ENCODE results near the gene SOX6. TPM values are rescaled to one million over a fixed set of nuclear protein-coding genes. Genes with fewer than 3 reads are reported as not detected.

Gene SOX6
- polyA plus RNA-seq, 1 donor (not counting 4 experiments of a cell fraction or from before 2014, with no cell fraction given) = 6.0 TPM

GRCh38 chr11:16179676-16180075, 176.7 kb downstream of the SOX6 start:
- no peaks in the 10 kb centered on the region for H3K9me1 ChIP-seq (ENCODE audit: control insufficient read depth, extremely low read depth, insufficient read depth, low read length)
- DNase-seq (ENCODE audit: low read depth, low spot score) (no peak), FAIRE-seq (no peak)
- no peak overlapping the region for H3K27ac ChIP-seq (ENCODE audit: control insufficient read depth, insufficient read depth, low read length)
- H3K4me2 ChIP-seq (ENCODE audit: control insufficient read depth, extremely low read depth, insufficient read depth, low read depth, low read length) = no peak overlapping the region
- H3K4me3 ChIP-seq (ENCODE audit: control insufficient read depth in 2 of 3, extremely low read depth in 1 of 3, insufficient read depth in 2 of 3, low read depth in 1 of 3, low read length in 3 of 3) = no peak overlapping the region
- H4K20me1 ChIP-seq (ENCODE audit: control insufficient read depth, extremely low read depth, insufficient read depth, low read length) = no peaks in the 10 kb centered on the region
- no peaks in the 10 kb centered on the region for H3K9me3 ChIP-seq (ENCODE audit: control insufficient read depth, low read depth, low read length)
- H2AFZ ChIP-seq (ENCODE audit: control insufficient read depth, low read length) = no peak overlapping the region
- dilution Hi-C loops (cut with MboI; ENCODE audit: extremely low pct_ligation_motif_present, low sequenced_read_pairs) = no loop called here
- no peak overlapping the region for H3K9ac ChIP-seq (ENCODE audit: control insufficient read depth, extremely low read depth, insufficient read depth, low read length)
- H3K27me3 ChIP-seq (ENCODE audit: control insufficient read depth, extremely low read depth, insufficient read depth, low read length) = no peaks in the 10 kb centered on the region
- no peak for TF ChIP-seq CTCF (optimal IDR thresholded peaks at IDR 0.05 in 1 of 3, IDR thresholded peaks at IDR 0.05 in 1 of 3, conservative IDR thresholded peaks at IDR 0.05 in 1 of 3; ENCODE audit: extremely low read depth in 1 of 3, insufficient read depth in 2 of 3, low read length in 3 of 3)
- no peak for TF ChIP-seq EZH2 (IDR thresholded peaks at IDR 0.05; ENCODE audit: low read length)
- H3K79me2 ChIP-seq (ENCODE audit: control insufficient read depth, insufficient read depth, low read length) = no peaks in the 10 kb centered on the region
- H3K4me1 ChIP-seq (ENCODE audit: control insufficient read depth, extremely low read depth, insufficient read depth, low read length) = peaks cover 2% of the 10 kb centered on the region
- H3K36me3 ChIP-seq (ENCODE audit: control insufficient read depth in 2 of 2, extremely low read depth in 1 of 2, insufficient read depth in 2 of 2, low read length in 2 of 2) = no peaks in the 10 kb centered on the region

GRCh38 chr11:16178273-16178672, 178.1 kb downstream of the SOX6 start:
- Histone ChIP-seq H3K9me1 (ENCODE audit: control insufficient read depth, extremely low read depth, insufficient read depth, low read length) (no peaks in the 10 kb centered on the region), H3K27ac (ENCODE audit: control insufficient read depth, insufficient read depth, low read length) (no peak overlapping the region), H3K9ac (ENCODE audit: control insufficient read depth, extremely low read depth, insufficient read depth, low read length) (no peak overlapping the region), H3K4me2 (ENCODE audit: control insufficient read depth, extremely low read depth, insufficient read depth, low read depth, low read length) (no peak overlapping the region), H4K20me1 (ENCODE audit: control insufficient read depth, extremely low read depth, insufficient read depth, low read length) (no peaks in the 10 kb centered on the region), H3K27me3 (ENCODE audit: control insufficient read depth, extremely low read depth, insufficient read depth, low read length) (no peaks in the 10 kb centered on the region), H3K36me3 (ENCODE audit: control insufficient read depth in 2 of 2, extremely low read depth in 1 of 2, insufficient read depth in 2 of 2, low read length in 2 of 2) (no peaks in the 10 kb centered on the region), H3K4me3 (ENCODE audit: control insufficient read depth in 2 of 3, extremely low read depth in 1 of 3, insufficient read depth in 2 of 3, low read depth in 1 of 3, low read length in 3 of 3) (no peak overlapping the region), H3K79me2 (ENCODE audit: control insufficient read depth, insufficient read depth, low read length) (no peaks in the 10 kb centered on the region), H3K9me3 (ENCODE audit: control insufficient read depth, low read depth, low read length) (no peaks in the 10 kb centered on the region), H2AFZ (ENCODE audit: control insufficient read depth, low read length) (no peak overlapping the region), H3K4me1 (ENCODE audit: control insufficient read depth, extremely low read depth, insufficient read depth, low read length) (no peaks in the 10 kb centered on the region)
- DNase-seq (ENCODE audit: low read depth, low spot score) (no peak), FAIRE-seq (no peak)
- TF ChIP-seq EZH2 (IDR thresholded peaks at IDR 0.05; ENCODE audit: low read length) = no peak
- no peak for TF ChIP-seq CTCF (optimal IDR thresholded peaks at IDR 0.05 in 1 of 3, IDR thresholded peaks at IDR 0.05 in 1 of 3, conservative IDR thresholded peaks at IDR 0.05 in 1 of 3; ENCODE audit: extremely low read depth in 1 of 3, insufficient read depth in 2 of 3, low read length in 3 of 3)
- dilution Hi-C loops (cut with MboI; ENCODE audit: extremely low pct_ligation_motif_present, low sequenced_read_pairs) = no loop called here

Data from keratinocyte (primary cell).